NCI-H187 treated with DMSO at 0.1 percent for 48 hours (cell line): Measurements from ENCODE around the gene EIPR1.
"Not testable (repeated sequence)": the region's sequence is repeated elsewhere in the genome, so short reads cannot be mapped to it uniquely, and the experiment has no call there.

ENCODE experiments used
- DNase-seq: peaks from one replicate; lab custom pipeline; 2025; lab: John Stamatoyannopoulos, UW

The EIPR1 gene

GRCh38 chr2:3357926-3358325 is 19.7 kb downstream of the EIPR1 start:
- DNase-seq = no peak

GRCh38 chr2:3357446-3357845 is 20.2 kb downstream of the EIPR1 start:
- DNase-seq = not testable (repeated sequence)

DNA sequence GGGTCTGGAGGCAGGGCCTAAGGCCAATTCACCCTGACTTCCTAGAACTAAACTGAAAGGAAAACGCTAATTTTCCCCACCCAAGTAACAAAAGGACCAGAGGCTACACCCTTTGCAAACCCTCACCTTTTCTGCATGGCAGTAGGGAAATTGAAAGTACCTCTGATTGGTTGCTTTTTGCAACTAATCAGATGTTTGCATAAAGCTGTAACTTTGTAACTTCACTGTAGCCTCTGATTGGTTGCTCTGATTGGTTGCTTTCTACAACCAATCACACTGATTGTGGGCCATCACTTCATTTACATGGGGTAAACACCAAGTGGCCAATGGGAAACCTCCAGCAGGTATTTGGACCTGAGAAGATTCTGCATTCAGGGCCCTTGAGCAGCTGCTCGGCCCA is 20.8 kb downstream of the EIPR1 start:
- DNase-seq = no peak

GRCh38 chr2:3355951-3356569 is 21.6 kb downstream of the EIPR1 start:
- no peak for DNase-seq

- peak; percentile 82 for DNase-seq
These were observed 22.6 kb downstream of the EIPR1 start for GRCh38 chr2:3354986-3355385.

DNA sequence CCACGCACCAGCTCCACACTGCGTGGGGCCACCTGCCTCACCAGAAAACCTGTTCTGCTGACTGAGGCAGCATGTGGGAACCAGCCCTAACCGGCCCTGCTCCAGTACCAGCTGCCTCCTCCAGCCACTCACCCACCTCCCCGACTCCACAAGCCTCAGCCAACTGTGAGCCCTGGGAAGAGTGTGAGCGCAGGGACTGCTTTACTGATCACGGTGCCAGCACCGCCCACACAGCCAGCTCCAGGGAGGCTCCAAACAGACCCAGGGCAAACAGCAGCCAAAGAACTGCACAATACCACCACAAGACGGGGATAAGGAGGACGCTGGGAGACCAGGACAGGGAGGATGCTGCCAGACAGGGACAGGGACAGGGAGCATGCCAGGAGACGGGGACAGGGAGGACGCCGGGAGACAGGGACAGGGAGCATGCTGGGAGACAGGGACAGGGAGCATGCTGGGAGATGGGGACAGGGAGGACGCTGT is 28.4 kb downstream of the EIPR1 start:
- DNase-seq = peak; percentile 40

DNA sequence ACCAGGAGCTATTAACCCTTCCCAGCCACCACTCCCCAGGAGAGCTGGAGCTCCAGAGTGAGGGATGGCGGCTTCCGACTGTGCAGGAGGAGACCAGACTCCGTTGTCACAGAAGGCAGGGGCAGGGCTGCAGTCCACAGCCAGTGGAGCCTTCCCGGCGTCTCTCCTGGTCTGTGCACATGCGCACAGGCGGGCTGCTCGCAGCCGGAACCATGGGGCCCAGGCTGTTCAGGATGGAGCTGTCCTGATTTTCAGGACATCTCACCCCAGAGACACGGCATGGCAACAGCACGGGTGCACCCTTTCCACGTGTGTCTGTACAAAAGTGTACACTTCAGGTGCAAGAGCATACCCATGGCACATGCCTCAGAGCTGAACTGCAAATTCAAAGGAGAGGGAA is 28.9 kb downstream of the EIPR1 start:
- no peak for DNase-seq

- no peak for DNase-seq
These were observed 32.0 kb downstream of the EIPR1 start for GRCh38 chr2:3345621-3346020.

DNA sequence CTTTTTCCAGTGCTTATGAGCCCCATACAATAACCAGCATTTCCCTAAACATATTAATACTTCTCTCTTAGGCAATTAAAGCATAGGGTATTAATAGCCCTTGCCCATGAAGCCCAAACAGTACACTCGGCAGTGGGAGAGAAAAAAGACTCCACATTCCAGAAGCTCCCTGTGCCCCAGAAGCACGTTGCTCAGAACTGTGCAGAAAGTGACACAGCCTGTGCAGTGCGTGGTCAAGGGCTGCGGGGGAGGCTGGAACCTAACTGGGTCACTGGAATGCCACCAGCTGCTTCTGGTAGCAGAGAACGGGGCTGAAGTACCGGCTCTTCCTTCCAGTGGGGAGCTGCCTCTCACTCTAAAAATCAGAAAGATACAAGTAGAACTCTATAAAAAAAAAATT is 32.7 kb downstream of the EIPR1 start:
- no peak for DNase-seq

GRCh38 chr2:3343012-3343411 is 34.6 kb downstream of the EIPR1 start:
- no peak for DNase-seq

- no peak for DNase-seq
These were observed 35.3 kb downstream of the EIPR1 start for GRCh38 chr2:3342324-3342723.

DNA sequence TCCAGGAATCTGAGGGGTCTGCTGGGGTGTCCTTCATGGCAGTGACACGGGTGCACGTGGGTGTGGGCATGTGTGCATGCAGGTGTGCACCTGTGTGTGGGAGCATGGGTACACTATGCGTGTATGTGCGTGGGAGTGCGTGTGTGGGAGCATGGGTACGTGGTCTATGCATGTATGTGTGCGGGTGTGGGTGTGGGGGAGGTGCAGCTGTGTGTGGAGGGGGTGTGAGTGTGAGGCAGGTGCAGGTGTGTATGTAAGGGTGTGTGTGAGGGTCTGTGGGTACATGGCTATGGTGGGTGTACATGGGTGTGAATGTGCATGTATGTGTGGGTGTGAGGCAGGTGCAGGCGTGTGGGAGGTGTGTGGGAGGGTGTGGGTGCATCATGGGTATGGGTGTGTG is 36.3 kb downstream of the EIPR1 start:
- DNase-seq = no peak

DNA sequence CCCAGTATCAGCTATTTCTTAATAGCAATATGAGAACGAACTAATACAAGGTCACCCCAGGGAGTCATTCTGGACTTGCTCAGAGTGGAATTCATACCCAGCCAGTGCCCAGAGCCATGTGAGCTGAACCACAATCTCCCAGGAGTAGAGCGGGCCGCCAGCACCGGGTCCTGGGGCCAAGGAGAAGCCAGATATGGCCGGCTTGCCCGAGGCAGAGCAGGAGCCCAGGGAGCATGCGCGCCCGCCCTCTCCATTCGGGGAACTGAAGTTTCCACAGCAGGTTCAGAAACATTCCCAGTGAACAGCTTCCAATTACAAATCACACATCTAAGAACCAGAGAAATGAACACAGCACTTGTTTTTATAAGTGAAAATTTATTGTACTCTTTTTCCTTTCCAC is 37.5 kb downstream of the EIPR1 start:
- DNase-seq = no peak

DNA sequence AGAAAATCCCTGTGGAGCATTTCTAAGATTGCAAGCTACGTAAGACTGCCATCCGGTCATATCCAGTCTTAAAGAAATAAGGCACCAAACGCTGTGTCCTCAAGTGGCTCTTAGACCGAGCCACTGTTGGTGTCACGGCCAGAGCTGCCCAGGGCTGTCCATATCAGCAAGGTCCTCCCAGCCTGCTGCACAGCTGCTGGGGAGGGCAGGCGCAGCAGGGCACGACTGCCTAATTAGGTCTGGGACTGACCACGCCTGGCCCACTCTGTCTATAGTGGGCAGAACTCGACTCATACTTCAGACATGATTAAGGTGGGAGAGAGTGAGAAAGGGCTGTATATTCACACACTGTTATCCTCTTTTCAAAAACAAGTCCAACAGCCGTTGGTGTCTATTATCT is 39.3 kb downstream of the EIPR1 start:
- DNase-seq = no peak

DNA sequence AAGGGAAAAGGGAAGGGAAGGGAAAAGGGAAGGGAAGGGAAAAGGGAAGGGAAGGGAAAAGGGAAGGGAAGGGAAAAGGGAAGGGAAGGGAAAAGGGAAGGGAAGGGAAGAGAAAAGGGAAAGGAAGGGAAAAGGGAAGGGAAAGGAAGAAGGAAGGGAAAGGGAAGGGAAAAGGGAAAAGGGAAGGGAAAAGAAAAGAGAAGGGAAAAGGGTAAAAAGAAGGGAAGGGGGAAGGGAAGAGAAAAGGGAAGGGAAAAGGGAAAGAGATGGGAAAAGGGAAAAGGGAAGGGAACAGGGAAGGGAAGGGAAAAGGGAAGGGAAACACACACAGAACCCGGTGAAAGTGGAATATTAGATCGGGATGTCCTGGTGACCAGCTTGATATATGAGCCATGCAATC is 40.8 kb downstream of the EIPR1 start:
- no peak for DNase-seq

DNA sequence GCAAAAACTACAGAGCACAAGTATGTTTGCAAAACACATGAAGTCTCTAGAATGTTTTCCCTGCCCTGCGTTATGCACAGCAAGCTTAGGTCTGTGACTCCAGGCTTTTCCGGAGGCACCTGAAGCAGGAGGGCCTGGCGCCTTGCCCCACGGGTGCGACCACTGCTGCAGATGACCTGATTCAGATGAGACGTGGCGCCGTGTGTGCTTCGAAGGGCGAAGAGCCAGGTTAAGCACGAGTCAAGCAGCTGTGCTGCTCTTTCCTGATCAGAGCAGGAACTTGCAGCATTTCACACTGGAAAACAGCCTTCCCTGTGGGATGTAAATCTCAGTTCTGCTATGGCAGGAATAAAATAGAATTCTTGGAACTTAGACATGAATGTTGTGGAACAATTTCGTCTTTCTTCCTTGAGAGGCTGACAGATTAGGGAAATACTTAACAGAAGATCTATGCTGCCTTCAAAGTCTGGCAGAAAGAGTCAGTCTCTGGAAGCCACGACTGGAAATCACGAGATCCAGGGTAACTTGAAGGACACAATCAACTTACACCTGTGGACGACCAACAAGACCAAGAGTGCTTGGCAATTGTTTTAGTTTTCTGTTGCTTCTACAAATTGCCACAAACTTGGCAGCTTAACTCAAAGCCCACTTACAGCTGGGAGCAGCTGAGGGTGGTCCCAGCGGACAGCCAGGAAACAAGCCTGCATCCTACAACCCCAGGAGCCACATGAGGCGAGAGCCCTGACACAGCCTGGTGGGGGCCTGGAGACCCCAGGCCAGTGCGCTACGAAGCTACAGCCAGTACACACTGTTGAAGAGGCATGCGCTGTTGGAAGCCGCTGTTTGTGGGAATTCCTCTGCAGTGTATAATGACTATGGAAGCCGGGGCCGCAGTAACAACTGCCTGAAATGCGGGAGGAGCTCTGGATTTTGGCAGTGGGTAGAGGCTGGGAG is 42.9 kb downstream of the EIPR1 start:
- no peak for DNase-seq

GRCh38 chr2:3332133-3332532 is 45.5 kb downstream of the EIPR1 start:
- no peak for DNase-seq

DNA sequence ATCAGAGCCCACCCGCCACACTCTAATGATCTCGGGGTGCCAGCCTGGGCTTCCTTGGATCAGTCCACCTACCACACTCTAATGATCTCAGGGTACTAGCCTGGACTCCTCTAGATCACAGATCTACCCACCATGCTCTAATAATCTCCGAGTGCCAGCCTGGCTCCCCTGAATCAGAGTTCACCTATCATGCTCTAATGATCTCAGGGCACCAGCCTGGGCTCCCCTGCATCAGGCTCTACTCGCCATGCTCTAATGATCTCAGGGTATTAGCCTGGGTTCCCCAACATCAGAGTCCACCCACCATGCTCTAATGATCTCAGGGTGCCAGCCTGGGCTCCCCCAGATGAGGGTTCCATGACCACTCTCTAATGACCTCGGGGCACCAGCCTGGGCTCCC is 48.1 kb downstream of the EIPR1 start:
- DNase-seq = no peak

DNA sequence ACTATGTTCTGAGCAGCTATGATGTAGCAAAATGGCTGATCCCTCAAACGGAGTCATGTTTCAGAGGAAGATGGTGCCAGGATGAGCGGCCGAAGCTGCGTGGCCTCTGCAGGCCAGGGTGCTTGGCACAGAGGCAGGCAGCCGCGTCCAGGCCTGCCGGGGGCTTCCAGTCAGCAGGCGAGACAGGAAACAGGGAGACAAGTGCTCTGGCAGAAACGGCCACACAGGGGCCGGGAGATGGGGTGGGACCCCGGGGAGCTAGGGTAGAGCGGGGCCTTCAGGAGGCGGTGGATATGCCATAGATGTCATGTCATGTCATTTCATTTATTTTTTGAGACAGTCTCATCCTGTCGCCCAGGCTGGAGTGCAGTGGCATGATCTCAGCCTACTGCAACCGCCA is 50.7 kb downstream of the EIPR1 start:
- no peak for DNase-seq

DNA sequence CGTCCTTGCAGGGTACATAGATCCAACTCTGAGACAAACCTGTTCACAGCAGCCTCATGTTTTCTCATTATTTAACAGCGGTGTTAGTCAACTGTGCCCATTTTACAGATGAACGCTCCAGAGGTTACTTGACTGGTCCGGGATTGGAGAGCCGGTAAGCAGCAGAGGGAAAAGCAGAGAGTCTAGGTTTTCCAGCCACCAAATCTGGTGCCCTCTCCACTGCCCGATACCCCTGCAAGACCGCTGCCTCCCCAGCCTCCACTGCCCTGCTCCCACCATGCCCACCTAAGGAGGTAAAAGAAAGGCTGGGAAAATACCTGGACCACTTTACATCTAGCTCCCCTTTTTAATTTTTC is 51.5 kb downstream of the EIPR1 start:
- DNase-seq = no peak

DNA sequence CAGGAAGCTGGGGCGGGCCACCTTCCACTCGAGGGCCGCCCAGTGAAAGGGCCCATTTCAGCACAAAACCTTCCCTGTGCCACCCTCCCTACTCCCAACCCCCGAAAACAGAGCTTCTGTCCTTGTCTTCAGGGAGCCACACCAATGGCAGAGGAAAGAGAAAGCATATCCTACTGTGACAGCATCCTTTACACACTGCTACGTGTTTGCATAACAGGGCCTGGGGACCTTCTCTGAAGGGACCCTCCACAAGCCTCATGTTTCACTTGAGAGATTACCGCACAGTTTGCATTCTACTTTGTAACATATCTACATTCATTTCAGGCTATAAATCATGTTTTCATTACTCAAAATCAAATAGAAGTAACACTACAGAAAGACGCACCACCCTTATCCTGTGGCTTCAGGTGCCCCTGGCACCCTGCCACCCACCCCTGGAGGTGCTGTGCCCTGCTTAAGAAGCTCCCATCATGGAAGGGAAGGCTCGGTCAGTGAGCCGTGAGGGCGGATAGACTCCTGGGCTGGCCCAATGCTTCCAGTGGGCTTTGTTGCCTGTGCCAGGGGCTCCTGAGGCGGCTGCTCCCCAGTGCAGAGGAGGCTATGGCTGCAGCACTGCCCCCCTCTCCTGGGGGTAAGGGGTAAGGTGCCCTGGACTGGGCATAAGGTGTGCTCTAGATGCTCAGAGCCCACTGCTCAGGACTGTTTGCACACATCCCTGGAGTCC is 52.0 kb downstream of the EIPR1 start:
- DNase-seq = no peak

- DNase-seq = no peak
These were observed 53.0 kb downstream of the EIPR1 start for GRCh38 chr2:3324404-3325281.
